Stimulated activated CD8-positive, alpha-beta memory T cell treated with anti-CD3 and anti-CD28 coated beads, Interleukin-2, amount 100 ng/mL, for 48 hours (primary cell): ENCODE measurements around the gene PSME1.

ENCODE experiments used
- DNase-seq, 2 donors: peaks; one replicate each; pipeline ENCODE4 v3.0.0-alpha.2; 2020; ENCODE audit warnings: low read depth in 2 of 2

PSME1 gene

DNA sequence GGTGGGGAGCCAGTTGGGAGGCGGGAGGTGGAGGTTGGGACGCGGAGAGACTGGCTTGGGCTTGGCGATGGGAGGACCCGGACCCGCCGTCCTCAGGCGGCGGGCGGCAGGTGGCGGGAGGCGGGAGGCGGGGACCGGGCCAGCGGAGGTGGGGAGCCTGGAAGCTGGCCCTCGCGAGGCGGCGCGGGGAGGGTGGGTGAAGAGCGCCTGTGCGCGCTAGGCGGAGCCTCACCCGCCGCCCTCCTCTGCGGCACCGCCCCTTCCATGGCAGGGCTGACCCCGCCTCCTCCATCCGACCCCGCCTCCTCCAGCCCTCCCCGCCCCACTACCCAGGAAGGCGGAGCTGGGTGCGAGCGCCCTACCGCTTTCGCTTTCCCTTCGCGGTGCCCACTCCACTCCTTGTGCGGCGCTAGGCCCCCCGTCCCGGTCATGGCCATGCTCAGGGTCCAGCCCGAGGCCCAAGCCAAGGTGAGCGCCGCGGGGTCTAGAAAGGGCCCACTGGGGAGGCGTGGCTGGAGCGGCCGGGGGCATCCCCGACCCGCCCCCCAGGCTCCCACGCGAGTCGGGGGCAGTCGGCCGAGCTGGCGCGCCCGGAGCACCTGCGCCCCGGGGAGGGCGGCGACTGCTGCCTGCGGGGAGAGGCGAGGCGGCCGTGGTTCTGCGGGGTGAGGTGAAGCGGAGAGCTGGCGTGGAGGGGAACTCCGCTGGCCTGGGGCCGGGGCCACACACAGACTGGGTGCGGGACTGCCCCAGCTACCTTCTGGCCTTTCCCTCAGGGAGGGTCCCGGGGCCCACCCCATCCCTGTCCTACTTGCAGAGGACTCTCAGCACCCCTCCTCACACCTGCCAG lies at the start of gene PSME1:
Gene PSME1, plus strand, starts transcription at position 361 of the 850 bp plus-strand sequence. Its CDS starts 69 bp downstream, at position 430.
- peak; percentile 89 to 94 for DNase-seq

DNA sequence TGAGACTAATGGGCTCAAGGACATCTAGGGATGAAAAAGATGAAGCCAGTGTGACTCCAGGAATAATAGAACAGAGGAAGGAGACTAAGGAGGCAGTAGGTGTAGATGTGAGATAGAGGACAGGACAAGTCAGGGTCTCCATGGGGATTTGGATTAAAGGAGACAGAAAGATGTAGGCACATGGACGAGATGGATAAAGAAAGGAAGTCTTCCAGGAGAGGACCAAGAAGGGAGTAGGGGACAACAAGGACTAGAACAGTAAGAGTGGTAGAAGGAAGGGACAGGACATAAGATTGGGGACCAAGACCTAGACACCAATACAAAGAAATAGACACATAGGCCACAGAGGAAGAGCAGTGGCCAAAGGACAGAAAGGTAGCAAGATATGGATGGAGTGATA lies 49.0 kb upstream of the PSME1 start:
- no peak for DNase-seq

DNA sequence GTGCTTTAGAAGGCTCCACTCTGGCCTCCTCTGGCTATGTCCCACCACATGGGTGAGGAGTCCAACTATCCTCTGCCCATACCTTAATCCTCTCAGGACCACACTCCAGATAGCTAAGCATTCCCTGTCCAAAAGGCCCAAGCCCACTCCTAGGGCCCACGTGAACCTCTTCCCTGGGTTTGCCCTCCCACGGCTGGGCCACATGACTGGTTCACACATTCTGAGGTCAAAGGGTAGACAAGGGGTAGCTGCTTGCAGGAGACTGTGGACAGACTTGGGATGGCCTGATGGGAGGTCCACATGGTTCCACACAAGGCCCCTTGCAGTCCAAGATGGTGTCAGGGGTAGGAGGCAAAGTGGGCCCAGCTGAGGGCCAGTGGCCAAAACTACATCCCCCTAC lies 47.9 kb upstream of the PSME1 start:
- no peak for DNase-seq

DNA sequence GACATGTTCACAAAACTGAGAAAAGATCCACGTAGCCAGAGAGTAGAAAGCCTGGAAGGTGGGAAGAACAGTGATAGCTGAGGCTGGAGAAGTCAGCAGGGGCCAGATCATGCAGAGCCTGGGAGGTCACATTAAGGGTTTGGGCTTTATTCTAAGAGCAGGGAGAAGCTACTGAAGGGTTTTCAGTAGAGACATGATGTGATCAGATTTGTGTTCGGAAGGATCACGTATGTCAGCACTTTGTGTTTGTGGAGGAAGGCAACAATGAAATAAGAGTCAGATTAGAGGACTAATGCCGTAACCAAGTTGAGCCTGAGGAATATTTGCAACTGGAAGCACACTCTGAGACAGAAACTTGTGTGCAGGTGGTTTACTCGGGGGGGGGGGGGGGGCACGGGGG lies 46.1 kb upstream of the PSME1 start:
- DNase-seq: no peak

DNA sequence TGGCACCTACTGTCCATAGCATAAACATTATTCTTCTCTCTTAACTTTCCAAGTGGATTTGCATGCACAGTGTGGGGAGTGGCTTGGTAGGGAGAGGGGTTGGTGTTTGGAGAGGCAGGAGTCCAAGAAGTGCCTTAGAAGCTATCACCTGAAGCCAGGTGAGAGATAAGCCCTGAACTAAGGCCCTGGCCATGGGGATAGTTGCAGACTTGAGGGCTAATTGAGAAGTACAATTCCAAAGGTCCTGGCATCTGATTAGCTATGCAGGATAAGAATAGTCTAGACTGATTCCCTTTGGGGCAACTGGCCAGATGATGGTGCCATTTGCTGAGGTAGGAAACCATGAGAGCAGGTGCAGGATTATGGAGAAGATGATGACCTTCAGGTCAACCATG lies 43.9 kb upstream of the PSME1 start:
- DNase-seq: no peak

DNA sequence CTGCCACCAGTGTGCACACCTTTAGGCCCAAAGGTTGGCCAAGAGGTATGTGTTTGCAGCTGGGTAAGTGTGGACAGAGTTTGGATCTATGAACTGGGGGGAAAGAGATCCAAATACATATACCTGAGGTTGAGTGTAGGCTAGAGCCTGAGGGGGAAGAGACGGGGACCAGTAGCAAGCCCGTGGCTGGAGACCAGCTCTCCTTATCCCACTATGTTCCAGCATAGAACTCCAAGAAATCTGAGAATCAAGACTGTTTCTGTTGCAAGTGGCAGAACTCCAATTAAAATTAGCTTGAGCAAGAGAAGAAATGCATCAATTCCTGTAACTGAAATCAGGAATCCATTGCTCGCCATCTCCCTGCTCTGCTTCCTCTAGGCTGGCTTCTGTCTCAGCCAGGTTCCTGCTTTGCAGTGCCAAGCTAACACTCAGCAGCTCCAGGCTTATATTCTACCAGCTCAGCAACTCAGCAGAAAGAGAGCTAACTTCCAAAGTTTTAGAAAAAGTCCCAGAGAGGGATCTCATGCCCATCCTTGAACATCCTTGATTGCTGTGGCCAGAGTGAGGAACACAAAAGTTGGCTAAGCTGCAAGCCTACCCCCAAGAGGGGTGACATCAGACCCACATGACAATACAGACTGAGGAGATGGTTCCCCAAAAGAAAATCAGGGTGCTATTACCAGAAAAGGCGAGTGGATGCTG lies 43.3 kb upstream of the PSME1 start:
- no peak for DNase-seq

DNA sequence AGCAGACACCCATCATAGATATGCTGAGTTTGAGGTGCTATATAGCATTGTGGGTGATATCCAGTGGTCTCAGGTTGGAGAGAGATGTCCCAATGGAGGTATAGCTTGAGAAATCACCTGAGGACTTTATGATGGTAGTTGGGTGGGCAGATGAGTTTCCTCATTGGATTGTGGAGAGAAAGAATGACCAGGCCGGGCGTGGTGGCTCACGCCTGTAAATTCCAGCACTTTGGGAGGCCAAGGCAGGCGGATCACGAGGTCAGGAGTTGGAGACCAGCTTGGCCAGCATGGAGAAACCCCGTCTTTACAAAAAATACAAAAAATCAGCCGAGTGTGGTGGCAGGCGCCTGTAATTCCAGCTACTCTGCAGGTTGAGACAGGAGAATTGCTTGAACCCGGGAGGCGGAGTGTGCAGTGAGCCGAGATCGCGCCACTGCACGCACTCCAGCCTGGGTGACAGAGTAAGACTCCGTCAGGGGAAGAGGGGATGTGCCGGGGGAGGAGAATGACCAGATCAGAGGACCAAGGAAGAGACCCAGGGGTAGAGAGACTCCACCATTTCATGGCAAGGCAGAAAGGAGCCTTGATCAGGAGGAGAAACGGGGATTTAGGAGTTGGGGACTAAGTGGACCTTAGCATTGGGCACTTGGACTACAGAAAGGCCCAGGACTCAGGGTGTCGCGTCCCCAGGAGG lies 42.6 kb upstream of the PSME1 start:
- DNase-seq: no peak

DNA sequence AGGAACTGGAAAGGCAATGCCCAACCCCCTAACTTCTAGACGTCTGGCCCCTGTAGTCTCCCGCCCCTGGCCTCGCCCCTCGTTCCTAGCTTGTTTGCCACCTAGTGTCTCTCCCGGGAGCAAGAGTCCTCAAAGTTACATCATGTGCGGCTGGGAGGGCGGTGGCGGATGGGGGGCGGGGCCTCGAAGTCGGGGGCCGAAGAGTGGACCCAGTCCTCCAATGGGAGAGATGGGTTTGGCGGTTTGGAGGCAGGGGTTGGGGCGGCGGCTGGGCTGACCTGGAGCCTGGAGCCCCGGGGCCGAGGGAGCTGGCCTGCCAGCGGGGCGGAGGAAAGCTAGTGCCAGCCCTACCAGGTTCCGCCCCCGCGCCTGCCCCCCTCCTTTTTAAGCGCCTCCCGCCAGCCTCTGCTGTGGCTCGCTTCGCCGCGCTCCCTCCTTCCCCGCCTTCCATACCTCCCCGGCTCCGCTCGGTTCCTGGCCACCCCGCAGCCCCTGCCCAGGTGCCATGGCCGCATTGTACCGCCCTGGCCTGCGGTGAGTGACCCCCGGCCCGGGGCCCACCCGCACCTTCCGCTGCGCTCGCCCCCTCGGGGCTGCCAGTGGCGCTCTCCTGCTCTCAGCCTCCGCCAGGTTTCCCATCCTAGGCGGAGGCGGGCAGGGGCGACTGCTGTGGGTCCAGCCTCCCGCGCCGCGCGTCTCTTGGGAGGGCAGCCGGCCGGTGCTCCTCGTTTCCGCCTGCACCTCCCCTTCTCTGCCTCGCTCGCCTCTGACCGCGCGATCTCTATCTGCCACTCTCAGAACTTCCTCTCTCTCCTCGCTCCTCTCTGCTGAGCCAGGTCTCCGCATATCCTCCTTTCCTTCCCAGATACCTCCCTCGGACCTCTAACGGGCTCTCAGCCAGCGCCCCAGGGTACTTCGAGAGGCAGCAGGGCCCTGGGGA lies 41.8 kb upstream of the PSME1 start, which contains the start of gene PCK2:
Gene PCK2, plus strand, starts transcription at position 411 of the 940 bp plus-strand sequence. Its CDS starts 95 bp downstream, at position 506.
- peak; percentile 85 to 88 for DNase-seq

DNA sequence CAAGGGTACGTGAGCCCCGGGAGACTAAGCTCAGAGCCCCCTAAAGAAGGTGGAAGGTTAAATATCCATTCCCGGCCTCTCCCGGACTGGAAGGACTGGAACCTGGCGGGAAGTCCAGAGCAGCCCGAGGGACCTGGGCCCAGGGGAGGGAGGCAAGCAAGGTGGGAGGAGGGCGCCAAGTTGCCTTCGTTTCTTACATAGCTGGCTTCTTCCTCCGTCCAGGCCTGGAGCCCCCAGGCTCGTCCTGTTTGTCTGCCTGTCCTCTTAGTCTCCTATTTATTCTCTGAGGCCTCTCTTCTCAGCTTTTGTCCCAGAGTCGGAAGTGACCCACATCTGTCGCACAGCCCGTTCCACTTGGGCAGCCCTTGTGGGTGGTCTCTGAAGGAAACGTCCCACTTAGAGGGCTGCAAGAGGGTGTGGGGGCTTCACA lies 41.1 kb upstream of the PSME1 start:
- no peak for DNase-seq

DNA sequence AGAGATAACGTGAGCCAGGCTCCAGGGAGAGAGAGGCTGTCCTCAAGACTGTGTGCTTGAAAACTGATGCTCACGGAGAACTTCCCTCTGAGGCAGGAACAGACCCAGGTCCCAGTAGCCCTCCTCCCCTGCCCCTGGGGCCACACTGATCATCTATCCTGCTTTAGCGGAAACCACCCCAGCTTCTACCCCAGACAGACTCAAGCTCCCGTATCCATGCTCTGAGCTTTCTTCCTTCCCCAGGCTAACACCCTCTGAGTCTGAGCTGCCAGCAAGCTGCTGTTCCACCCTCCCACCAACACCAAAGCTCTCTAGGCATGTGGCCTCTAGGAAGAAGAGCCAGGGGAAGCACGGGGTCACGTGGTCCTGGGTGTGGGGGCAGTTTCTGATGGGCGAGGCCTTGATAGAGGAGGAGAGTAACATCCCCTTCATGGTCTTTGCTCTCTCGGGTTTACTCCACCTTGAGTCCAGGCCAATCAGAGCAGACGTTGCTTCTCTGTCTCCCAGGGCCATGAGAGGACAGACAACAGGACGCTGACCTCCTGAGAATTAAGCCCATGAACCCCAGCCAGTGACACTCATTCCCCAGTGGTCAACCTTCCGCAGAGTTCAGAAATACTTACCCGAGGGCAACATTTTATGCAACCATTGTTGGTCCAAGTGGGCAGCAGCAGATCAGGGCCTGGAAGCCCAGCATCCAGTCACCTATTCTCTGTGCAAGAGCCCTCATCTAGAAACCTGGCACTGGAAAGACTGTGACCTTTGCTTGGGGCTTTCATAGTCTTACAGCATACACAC lies 40.5 kb upstream of the PSME1 start:
- DNase-seq: peak; percentile 56 to 70

DNA sequence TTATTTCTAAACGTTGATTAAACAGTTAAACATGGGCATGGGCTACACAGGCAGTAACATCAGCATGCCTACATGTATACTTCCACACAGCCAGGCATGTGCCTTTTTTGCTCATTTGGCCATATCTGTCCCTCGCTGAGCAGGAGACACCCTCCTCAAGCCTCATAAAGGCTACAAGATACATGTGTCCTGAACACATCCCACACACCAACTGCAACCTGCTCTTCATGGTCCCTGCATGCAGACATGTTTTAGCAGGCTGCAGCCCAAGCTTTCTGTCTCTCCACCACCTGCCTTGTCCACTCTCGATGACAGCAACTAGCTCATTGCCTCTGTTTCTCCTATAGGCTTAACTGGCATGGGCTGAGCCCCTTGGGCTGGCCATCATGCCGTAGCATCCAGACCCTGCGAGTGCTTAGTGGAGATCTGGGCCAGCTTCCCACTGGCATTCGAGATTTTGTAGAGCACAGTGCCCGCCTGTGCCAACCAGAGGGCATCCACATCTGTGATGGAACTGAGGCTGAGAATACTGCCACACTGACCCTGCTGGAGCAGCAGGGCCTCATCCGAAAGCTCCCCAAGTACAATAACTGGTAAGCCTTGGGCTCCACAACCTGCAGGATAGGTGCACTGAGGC lies 39.3 kb upstream of the PSME1 start:
- no peak for DNase-seq

DNA sequence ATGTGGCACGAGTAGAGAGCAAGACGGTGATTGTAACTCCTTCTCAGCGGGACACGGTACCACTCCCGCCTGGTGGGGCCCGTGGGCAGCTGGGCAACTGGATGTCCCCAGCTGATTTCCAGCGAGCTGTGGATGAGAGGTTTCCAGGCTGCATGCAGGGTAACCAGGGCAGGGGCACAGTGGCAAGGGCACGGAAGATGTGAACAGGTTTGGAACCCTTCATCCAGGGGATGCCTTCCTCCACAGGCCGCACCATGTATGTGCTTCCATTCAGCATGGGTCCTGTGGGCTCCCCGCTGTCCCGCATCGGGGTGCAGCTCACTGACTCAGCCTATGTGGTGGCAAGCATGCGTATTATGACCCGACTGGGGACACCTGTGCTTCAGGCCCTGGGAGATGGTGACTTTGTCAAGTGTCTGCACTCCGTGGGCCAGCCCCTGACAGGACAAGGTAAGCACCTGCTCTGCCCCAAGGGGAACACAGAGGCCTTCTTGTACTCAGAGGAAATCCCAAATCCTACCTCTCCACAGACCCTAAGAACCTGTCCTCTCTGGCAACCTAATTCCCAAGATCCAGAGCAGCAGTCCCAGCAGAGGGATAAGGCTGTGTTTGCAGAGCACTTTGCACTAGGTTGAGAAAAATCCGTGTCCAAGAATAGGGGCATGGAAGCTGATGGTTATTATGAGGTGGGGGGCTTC lies 37.6 kb upstream of the PSME1 start:
- no peak for DNase-seq

DNA sequence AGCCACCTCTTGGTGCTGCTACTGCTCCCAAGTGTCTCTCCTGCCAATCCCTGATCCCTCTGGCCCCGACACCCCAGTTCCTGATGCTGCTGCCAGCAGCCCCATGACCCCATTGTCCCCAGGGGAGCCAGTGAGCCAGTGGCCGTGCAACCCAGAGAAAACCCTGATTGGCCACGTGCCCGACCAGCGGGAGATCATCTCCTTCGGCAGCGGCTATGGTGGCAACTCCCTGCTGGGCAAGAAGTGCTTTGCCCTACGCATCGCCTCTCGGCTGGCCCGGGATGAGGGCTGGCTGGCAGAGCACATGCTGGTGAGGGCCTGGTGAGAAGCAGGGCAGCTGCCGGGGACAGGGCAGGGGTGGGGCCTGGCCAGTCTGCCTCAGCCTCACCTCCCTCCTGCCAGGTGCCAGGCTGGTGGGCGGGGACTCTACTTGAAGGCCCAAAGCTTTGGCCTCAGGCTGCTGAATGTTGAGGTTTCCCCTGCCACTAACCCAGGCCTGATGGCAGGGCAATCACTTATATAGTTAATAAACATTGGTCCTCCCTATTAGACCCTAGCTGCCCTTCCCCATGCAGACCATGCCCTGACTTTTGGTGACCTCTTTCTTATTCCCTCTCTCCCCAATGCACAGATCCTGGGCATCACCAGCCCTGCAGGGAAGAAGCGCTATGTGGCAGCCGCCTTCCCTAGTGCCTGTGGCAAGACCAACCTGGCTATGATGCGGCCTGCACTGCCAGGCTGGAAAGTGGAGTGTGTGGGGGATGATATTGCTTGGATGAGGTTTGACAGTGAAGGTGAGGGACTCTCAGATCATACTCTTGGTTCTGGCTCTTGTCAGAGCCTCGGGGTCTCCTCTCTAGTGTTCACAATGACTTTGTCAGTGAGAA lies 36.8 kb upstream of the PSME1 start:
- no peak for DNase-seq

DNA sequence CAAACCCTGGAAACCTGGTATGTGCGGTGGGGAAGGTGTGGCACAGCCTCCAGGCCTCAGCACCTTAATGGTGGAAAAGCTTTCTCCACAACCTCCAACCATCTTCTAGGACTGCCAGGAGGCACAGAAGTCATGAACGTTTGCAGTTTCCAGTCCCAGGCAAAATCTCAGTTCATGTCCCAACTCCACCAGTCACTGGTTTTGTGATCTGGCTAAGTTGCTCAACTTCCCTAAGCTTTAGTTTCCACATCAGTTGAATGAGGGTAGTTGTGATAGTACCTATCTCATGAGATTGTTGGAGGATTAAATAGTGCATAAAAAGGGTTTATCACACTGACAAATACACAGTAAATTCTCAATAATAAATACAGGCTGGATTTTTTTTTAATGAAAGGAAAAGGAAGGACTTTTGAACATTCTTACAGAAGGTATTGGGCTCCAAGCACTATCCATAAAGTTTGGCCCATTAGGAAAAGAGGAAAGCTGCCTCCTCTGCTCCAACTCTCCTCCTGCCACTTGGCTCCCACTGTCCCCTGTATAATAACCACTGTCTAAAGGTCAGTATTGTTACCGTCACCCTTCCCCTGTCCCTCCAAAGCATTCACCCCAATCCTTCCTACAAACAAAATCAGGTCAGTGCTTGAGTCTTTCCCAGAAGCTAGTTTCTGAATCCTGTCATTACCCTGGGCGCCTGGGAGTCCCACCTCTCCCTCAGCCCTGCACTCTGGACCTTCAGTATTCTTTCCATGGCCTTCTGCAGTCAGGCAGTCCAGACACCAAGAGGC lies 35.6 kb upstream of the PSME1 start:
- DNase-seq: no peak

DNA sequence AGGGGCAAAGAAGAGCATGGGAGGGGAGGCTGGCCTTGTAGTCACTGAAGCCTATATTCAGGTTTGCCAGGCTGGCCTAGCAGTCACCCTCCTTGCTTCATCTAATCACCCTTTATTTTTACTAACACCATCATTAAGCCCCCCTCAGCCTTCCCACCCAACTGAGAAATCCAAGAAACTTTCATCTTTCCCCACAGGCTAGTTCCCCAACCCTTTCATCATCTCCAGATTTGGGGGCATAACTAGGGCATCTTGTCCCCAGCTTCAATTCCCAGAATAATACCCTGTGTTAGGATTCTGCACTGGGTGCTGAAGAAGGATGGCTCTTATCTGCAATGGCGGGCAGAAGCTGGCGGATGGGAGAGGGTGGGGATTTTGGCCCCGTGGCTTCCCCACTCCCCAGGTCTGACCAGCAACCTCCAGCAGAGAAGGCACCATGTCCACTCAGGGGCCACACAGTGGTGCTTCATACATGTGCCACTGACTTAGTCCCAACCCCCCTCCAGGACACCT lies 35.0 kb upstream of the PSME1 start:
- DNase-seq: no peak

DNA sequence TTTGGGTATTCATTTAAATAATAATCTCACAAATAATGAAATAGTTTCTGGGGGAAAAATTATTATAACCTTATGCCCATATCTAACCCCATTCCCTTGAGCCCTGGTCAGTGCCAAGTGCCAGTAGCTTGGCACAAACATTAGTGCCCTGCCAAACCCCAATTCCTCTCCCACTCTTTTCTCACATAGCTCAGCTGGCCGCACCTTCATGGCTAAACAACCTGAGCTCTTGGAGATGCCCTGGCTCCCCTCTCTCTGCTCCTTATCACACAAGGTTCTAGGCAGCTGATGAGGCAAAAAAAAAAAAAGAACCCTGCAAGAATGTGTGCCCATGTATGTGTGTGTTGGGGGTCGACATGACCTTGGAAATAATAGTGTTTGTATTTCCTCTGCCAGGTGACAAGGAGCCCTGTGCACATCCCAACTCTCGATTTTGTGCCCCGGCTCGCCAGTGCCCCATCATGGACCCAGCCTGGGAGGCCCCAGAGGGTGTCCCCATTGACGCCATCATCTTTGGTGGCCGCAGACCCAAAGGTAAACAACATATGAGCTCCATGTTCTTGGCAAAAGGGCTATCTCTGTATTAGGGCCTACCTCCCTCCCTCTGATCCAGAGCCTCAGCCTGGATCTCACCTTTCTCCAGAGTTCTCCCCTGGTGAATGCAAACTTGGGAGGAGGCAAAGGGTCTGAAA lies 33.5 kb upstream of the PSME1 start:
- no peak for DNase-seq

DNA sequence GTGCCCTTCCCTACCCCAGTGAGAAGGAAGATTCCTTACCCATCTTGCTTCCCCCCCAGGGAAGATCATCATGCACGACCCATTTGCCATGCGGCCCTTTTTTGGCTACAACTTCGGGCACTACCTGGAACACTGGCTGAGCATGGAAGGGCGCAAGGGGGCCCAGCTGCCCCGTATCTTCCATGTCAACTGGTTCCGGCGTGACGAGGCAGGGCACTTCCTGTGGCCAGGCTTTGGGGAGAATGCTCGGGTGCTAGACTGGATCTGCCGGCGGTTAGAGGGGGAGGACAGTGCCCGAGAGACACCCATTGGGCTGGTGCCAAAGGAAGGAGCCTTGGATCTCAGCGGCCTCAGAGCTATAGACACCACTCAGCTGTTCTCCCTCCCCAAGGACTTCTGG lies 32.5 kb upstream of the PSME1 start:
- no peak for DNase-seq
